Mesothelial cell of epicardium (in vitro differentiated cells): ENCODE results near the gene PDGFD. TPM values are rescaled to one million over a fixed set of nuclear protein-coding genes. Genes with fewer than 3 reads are reported as not detected.

Experiments used
- DNase-seq, 2 experiments: peaks; one replicate each; pipeline ENCODE4 v3.0.0; 2021; ENCODE audit warnings: low spot score in 2 of 2; ENCODE audit not compliant: unreplicated experiment in 2 of 2
- H3K27ac Mint-ChIP-seq: 2 replicates; pipeline ENCODE4 v1.8.0; 2021; ENCODE audit warnings: mixed read lengths
- H3K27me3 Mint-ChIP-seq: 2 replicates; pipeline ENCODE4 v1.8.0; 2021; ENCODE audit warnings: low read depth, mixed read lengths
- H3K36me3 Mint-ChIP-seq: 2 replicates; pipeline ENCODE4 v1.8.0; 2021; ENCODE audit warnings: mixed read lengths
- H3K4me1 Mint-ChIP-seq: 2 replicates; pipeline ENCODE4 v1.8.0; 2021; ENCODE audit warnings: mixed read lengths
- H3K4me3 Mint-ChIP-seq: 2 replicates; pipeline ENCODE4 v1.8.0; 2021; ENCODE audit warnings: mild to moderate bottlenecking, moderate library complexity, mixed read lengths
- H3K9me3 Mint-ChIP-seq: 2 replicates; pipeline ENCODE4 v1.8.0; 2021; ENCODE audit warnings: mixed read lengths
- CTCF ChIP-seq: fragments of 200-600 bp; sonication (generic); IDR thresholded peaks from one replicate; pipeline ENCODE4 v1.5.0; 2021; ENCODE audit warnings: antibody characterized with exemption; ENCODE audit not compliant: unreplicated experiment
- total RNA-seq: library from RNA; stranded (reverse); gene quantifications from 3 replicates; pipeline ENCODE4 v1.2.1, GENCODE V29; 2021

PDGFD gene
- total RNA-seq, 1 donor from 2014 or later, result 29.1 TPM

DNA sequence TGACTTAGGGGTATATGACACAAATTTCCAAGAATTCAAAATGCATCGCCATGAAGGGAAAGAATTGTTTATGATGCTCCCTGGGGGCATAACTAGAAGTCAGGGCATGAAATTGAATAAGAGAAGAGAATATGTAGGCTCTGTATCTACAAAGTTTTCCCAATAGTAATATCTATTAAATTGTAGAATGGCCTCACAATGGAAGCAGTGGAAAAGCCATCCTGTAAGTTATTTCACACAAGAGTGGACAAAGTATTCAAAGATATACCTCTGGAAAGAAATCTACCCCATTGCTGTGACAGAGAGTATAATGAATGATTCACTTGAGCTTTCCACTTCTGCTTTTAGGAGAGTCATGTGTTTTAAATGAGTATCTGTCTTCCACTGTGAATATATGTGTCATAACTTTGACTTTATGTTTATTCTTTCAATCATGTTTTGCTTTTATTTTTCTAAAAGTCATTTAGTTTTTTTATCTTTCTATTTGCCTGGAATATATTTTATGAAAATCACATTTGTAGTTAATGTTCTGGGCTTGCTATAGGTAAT is 193.2 kb downstream of the PDGFD start:
- Mint-ChIP-seq H3K4me3 (no peak overlapping the region), H3K27ac (no peak overlapping the region), H3K36me3 (peaks cover 2% of the 10 kb centered on the region), H3K27me3 (no peaks in the 10 kb centered on the region), H3K9me3 (peaks cover 9% of the 10 kb centered on the region), H3K4me1 (no peaks in the 10 kb centered on the region)
- no peak for TF ChIP-seq CTCF
- DNase-seq, result no peak

GRCh38 chr11:103968685-103969084 is 195.3 kb downstream of the PDGFD start:
- H3K36me3 Mint-ChIP-seq, result no peaks in the 10 kb centered on the region
- no peak overlapping the region for H3K4me3 Mint-ChIP-seq
- H3K9me3 Mint-ChIP-seq, result peaks cover 3% of the 10 kb centered on the region
- TF ChIP-seq CTCF, result no peak
- DNase-seq, result no peak
- H3K27me3 Mint-ChIP-seq, result no peaks in the 10 kb centered on the region
- H3K27ac Mint-ChIP-seq, result no peak overlapping the region
- no peaks in the 10 kb centered on the region for H3K4me1 Mint-ChIP-seq

- no peak for TF ChIP-seq CTCF
- Mint-ChIP-seq H3K36me3 (no peaks in the 10 kb centered on the region), H3K4me1 (no peaks in the 10 kb centered on the region), H3K27ac (no peak overlapping the region), H3K4me3 (no peak overlapping the region), H3K9me3 (peaks cover 3% of the 10 kb centered on the region), H3K27me3 (no peaks in the 10 kb centered on the region)
- no peak for DNase-seq
Observed at GRCh38 chr11:103967985-103968384, 196.0 kb downstream of the PDGFD start.

- Mint-ChIP-seq H3K9me3 (peaks cover 12% of the 10 kb centered on the region), H3K4me3 (no peak overlapping the region), H3K4me1 (no peaks in the 10 kb centered on the region), H3K27me3 (no peaks in the 10 kb centered on the region), H3K36me3 (peaks cover 9% of the 10 kb centered on the region), H3K27ac (no peak overlapping the region)
- TF ChIP-seq CTCF, result no peak
- no peak for DNase-seq
Observed at GRCh38 chr11:103964390-103964789, 199.6 kb downstream of the PDGFD start.

- Mint-ChIP-seq H3K27me3 (no peaks in the 10 kb centered on the region), H3K27ac (no peak overlapping the region), H3K4me3 (no peak overlapping the region), H3K4me1 (no peaks in the 10 kb centered on the region), H3K36me3 (peaks cover 9% of the 10 kb centered on the region), H3K9me3 (peaks cover 12% of the 10 kb centered on the region)
- TF ChIP-seq CTCF, result no peak
- DNase-seq, result no peak
Observed at GRCh38 chr11:103963648-103964047, 200.3 kb downstream of the PDGFD start.

DNA sequence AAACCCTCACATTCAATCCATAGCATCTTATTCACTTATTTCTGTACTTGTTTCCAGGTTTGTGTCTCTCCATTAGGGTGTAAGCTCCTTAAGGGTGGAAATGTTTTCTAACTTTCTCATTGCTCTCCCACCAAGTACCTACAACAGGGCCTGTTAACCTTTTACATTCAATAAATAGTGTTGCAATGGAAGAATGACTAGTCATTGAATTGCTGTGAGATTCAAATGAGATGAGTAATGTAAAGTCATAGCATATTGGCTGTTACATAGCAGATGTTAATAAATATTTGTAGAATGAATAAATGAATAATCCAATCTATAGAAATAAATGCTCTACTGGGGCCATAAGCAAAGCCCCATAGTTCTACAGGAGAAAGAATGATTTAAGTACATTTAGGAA is 202.9 kb downstream of the PDGFD start:
- Mint-ChIP-seq H3K9me3 (peaks cover 14% of the 10 kb centered on the region), H3K4me1 (no peaks in the 10 kb centered on the region), H3K36me3 (peaks cover 13% of the 10 kb centered on the region), H3K27ac (no peak overlapping the region), H3K4me3 (no peak overlapping the region), H3K27me3 (no peaks in the 10 kb centered on the region)
- TF ChIP-seq CTCF, result no peak
- DNase-seq, result no peak
